ENCODE data around the gene RUNX3. TPM values are rescaled to one million over a fixed set of nuclear protein-coding genes. Genes with fewer than 3 reads are reported as not detected.

RUNX3 gene
- total and polyA plus RNA-seq, 2 of the 8 experiments (the other 6 are each of a cell fraction or from before 2014, with no cell fraction given): 0.62 to 0.82 TPM

- TF ChIP-seq ATF3 (IDR thresholded peaks at IDR 0.05; ENCODE audit: insufficient read depth, low read depth, low read length): no peak
- TF ChIP-seq JUND (IDR thresholded peaks at IDR 0.05; ENCODE audit: low read length): no peak
- no peak for TF ChIP-seq CTCF (IDR thresholded peaks at IDR 0.05; ENCODE audit: control extremely low read depth in 1 of 3, insufficient read depth in 1 of 3, low read depth in 1 of 3, low read length in 3 of 3)
Measured at GRCh38 chr1:24918370-24918769, 11.7 kb downstream of the RUNX3 start (continued).

Data from H1 (cell line).